SK-N-DZ (cell line): ENCODE results near the gene ELN.

Experiments
- DNase-seq: peaks from one replicate; pipeline ENCODE4 v3.0.0-alpha.2; 2015; ENCODE audit warnings: low spot score

The ELN gene

DNA sequence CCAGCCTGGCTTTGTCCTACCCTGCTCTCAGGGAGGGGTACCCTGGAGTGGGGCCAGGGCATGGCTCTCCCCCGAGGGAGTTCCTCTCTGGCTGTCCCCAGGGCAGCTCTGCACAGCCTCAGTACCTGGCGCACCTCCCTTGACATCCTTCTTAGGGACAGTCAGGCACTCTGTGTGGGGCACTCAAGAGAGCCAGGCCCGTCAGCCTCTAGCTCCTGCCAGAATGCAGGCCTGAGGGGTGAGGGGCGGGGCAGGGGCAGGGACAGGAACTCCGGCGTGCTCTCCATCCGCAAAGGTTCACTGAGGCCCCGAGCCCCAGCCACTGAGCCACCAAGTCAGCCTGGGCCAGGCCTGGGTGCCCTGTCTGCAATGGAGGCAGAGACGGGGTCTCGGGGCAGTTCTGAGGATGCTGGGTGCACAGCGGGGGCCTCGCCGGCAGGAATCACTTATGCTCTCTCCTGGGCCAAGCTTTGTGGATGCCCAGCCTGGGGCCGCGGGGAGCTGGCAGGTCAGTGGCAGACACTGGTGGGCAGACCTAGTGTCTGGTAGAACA lies 65.8 kb downstream of the ELN start:
- no peak for DNase-seq

GRCh38 chr7:74094224-74095101 lies 66.5 kb downstream of the ELN start:
- DNase-seq, result peak; percentile 56

DNA sequence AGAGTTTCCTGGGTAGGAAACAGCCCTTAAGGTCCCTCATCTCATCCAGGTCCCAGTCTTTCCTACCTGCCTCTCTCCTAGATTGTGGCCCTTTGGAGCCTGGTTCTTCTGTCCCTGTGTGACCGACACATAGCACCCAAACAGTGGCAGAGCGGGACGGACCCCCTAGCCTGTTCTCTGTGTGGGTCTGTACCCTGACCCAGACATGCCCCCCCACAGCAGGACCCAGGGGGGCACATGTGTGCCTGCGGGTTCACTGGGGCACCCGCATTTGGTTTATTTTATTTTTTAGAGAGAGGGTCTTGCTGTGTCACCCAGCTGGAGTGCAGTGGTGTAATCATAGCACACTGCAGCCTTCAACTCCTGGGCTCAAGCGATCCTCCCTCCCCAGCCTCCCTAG lies 67.2 kb downstream of the ELN start:
- DNase-seq, result no peak

DNA sequence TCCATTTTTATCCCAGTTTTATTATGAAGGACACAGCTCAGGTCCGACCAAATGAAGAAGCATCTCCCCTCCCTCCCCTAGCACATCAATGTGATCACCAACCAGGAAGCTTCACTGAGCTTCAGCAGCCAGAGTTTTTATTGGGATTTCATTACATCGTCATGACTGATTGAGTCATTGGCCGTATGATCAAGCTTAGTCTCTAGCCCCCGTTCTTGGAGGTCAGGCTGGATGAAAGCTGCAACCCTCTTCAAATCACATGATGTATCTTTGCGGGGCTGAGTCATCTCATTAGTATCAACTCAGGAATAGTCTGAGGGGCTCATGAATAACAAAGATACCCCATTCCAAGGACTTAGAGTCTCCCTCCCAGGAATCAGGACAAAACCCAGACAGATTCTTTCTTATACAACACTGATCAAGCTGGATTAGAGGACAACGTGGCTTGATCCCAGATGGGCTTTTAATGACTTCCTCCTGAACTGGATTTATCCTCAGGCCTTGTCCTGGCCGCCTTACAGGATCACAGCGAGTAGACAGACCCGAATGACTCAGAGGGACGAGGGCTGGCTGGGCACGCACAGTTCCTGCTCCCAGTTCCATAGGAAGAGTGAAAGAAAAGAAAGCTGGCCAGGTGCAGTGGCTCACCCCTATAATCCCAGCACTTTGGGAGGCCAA lies 70.1 kb downstream of the ELN start:
- DNase-seq, result no peak

- DNase-seq, result no peak
Observed at GRCh38 chr7:74099031-74099430, 71.1 kb downstream of the ELN start.

- DNase-seq, result no peak
Observed at GRCh38 chr7:74101061-74101681, 73.2 kb downstream of the ELN start.

DNA sequence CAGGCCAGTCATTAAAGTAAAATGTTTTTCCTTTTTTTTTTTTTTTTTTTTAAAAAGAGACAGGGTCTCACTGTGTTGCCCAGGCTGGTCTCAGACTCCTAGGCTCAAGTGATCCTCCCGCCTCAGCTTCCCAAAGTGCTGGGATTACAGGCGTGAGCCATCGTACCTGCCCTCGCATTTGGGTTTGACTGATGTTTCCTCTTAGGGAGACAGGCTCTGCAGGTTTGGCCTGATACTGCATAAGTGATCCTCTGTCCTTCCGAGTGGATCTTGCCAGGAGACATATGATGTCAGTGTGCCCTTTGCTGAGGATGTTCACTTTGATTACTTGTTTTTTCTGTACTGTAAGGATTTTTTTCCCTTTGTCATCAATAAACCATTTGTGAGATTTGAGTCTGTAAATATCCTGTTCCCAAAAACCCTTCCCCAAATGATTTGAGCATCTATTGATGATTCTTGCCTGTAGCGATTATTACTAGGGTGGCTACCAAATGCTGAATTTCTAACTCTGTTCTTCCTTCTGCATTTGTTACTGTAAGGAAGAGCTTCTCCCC lies 75.3 kb downstream of the ELN start:
- DNase-seq, result no peak

GRCh38 chr7:74104702-74105101 lies 76.7 kb downstream of the ELN start:
- DNase-seq, result no peak

DNA sequence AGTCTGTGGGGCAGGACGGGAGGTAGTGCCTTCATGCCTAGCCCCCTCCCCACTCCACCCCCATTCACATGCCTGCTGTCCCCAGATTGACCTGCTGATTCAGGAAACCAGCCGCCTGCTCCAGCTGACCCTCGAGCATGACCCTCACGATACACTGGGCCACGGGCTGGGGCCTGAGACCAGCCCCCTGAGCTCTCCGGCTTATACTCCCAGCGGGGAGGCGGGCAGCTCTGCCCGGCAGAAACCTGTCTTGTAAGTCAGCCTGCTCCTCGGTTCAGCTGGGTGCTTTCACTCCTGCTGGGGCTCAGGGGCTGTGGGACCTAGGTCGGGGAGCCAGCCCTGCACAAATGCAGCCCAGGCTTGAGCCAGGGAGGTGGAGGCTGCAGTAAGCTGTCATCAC lies 78.0 kb downstream of the ELN start:
- no peak for DNase-seq

DNA sequence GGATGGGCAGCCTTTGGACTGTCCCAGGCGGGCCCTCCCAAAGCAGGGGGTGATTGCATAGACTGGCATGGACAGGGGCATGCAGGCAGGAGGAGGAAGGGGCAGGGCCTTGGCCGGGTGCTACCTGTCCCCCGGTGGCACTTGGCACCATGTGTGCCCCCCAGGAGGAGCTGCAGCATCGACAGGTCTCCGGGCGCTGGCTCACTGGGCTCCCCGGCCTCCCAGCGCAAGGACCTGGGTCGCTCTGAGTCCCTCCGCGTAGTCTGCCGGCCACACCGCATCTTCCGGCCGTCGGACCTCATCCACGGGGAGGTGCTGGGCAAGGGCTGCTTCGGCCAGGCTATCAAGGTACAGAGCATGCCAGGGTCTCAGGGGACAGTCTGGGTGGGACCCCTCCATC lies 78.9 kb downstream of the ELN start:
- no peak for DNase-seq

DNA sequence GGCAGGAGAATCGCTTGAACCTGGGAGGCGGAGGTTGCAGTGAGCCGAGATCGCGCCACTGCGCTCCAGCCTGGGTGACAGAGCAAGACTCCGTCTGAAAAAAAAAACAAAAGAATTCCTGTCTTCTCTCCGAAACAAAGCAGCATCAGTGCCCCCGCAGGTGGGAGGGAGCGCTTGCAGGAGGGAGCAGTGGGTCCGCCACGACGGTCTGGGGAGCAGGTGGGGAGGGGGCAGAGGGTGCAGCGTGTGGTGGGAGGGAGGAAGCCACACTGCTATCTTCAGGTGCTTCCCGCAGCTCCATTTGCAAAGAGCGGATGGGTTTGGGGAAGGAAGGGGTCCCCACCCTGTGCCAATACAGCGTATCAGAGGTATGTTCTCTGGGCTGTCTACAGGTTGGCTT lies 87.4 kb downstream of the ELN start:
- DNase-seq, result no peak

DNA sequence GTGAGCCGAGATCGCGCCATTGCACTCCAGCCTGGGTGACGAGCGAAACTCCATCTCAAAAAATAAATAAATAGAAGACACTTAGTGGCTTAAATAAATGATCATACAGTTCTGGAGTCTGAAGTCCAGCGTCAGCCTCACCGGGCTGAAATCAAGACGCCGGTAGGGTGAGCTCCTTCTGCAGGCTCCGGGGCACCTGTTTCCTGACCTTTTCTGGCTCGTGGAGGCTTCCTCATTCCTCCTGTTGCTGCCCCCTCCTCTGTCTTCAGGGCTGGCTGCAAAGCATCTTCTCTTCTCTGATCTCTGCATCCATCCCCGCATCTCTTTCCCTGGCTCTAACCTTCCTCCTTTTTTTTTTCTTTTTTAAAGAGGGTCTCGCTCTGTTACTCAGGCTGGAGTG lies 88.4 kb downstream of the ELN start:
- no peak for DNase-seq
